HL-60/S4 (cell line): Measurements from ENCODE around the gene CFAP157.

Experiments used
- in situ Hi-C: fragments of 300-500 bp; cut with MboI; formaldehyde crosslinking; loops from 2 replicates; pipeline ENCODE4 v1.14.3; 2022; ENCODE audit warnings: low sequenced_read_pairs

Gene CFAP157

GRCh38 chr9:127734247-127734746 lies 27.5 kb downstream of the CFAP157 start:
- in situ Hi-C loops: loop anchor here (10.0 kb wide), 3 partner anchors 139 to 229 kb away; partner anchors contain the start of gene AK1

DNA sequence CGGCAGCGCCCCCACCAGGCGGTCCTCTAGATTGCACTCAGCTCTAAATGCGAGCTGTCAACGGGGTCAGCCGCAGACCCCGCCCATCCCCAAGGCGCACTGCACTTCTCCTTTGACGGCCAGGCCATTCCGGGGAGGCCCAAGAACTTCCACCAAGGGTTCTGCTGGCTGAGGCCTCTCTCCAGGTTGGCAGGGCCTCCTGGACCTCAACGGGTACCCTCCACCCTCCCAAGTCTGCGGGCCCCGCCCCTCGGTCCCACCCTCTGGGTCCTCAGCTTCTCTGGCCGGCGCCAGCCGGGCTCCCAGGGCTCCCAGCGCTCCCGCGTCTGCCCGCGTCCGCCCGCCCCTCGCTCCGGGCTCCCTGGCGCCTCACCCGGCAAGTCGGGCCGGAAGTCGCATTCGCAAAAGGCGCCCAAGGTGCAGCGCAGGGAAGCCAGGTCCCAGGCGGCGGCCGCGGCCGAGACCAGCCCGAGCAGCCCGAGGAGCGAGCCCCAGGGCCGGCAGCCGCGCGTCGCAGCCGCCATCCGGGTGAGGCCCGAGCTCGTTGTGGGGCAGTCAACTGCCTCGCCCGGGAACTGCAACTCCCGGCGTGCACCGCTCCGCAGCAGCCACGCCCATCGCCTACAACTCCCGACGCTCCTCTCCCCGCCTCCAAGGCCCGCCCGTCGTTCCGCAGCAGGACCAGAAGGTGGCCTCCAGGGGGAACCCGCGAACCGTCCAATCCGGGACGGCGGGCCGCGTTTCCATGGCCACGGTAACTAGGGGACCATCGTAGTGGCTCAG lies 28.1 kb downstream of the CFAP157 start, which contains the start of gene TOR2A:
TOR2A (minus strand) TSS at position 548 of the 783 bp plus-strand sequence; CDS start at position 524, 24 bp downstream.
- in situ Hi-C loops: loop anchor here (5.0 to 10.0 kb wide), 4 partner anchors 47 to 230 kb away; partner anchors contain the start of gene AK1

GRCh38 chr9:127735530-127736185 lies 28.9 kb downstream of the CFAP157 start:
- in situ Hi-C loops: loop anchor here (5.0 to 10.0 kb wide), 4 partner anchors 47 to 231 kb away; partner anchors contain the start of gene AK1

- in situ Hi-C loops: loop anchor here (5.0 to 10.0 kb wide), 4 partner anchors 44 to 234 kb away; partner anchors contain the start of gene AK1
Measured at GRCh38 chr9:127738666-127739065, 31.9 kb downstream of the CFAP157 start.

- in situ Hi-C loops: loop anchor here (5.0 to 10.0 kb wide), 4 partner anchors 43 to 235 kb away; partner anchors contain the start of gene AK1
Measured at GRCh38 chr9:127739614-127740330, 33.0 kb downstream of the CFAP157 start.

GRCh38 chr9:127741831-127742434 lies 35.1 kb downstream of the CFAP157 start:
- in situ Hi-C loops: no loop called here

DNA sequence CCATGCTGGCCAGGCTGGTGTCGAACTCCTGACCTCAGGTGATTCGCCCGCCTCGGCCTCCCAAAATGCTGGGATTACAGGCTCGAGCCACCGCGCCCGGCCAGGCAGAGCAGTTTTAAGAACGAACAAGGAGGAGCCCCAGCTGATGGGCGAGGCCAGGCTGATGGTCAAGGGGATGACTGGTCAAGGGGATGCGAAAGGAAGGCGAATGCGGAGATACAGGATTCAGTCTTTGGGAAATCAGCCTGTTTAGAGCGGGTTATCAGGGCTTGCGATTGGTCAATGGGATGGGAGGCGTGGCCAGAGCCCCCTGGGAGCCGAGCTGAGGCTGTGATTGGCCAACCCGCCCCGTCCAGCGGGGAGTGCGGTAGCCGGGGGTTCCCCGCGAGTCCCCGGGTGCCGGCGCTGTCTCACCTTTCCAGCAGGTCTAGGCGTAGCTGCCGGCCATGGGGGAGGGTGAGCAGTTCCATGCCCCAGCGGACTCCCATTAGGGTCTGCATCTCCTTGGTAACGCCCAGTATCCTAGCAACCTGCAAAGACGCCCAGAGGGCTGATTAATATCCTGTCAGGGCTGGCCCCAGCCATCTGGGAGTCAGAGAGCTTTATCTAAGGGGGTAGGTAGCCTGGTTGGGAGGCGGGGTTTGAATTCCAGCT lies 35.8 kb downstream of the CFAP157 start:
- in situ Hi-C loops: no loop called here

DNA sequence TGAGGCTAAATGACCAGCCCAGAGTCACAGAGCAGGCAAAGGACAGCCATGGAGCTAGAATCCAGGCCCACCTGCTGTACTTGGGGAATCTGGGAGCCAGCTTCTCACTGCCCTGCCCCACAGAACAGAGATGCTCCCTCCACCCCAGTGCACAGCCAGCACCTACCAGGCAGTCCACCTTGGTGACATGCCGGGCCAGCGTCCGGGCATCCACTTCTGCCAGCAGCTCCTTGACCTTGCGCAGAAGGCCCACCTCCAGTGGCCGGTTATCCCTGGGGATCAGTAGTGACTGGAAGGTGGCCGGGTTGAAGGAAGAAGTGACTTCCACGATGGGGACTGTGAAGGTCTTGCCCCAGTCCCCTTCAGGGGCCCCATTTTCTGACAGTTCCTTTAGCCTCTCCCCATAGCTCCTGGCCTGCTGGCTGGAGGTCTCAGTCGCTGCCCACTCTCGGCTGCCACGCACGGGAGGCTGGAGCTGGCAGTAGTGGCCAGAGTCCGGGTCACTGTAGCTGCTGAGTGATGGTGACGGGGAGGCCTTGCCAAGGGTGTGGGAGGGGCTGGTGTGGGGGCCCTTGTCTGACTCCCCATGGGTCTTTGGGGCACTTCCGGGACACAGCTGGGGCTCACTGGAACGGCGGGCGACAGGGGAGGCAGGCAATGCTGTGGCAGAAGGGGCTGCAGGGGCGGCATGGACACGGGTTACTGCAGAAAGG lies 37.8 kb downstream of the CFAP157 start:
- in situ Hi-C loops: no loop called here

GRCh38 chr9:127746959-127747569 lies 40.3 kb downstream of the CFAP157 start:
- in situ Hi-C loops: no loop called here

DNA sequence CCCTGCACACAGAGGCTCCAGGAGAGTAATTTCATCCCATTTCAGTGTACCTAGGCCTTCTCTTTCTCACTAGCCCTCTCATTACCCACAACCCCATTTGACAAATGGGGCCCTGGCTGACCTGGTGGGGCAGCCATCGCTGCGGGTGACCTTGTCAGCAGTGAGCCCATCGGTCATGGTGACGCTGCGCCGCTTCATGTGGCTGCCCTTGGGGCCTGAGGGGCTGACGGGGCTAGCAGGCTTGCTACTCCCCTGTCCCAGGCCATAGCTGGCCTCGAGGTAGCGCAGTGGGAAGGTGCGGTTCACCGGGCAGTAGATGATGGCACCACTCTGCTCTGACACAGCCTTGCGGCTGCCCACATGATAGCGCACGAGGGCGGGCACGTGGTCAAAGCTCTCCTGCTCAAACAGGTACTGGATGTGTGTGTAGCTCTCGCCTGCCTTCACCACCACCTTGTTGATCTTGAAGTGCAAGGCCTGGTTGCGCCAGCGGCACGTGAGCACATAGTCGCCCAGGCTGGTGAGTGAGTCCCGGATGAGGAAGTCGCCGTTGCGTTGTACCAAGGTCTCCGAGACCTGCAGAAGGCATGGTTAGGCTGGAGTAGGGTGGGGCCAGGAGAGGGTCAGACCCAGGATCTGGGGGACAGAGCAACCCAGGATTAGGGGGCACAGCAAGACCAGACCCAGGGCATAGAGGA lies 42.5 kb downstream of the CFAP157 start:
- in situ Hi-C loops: no loop called here

DNA sequence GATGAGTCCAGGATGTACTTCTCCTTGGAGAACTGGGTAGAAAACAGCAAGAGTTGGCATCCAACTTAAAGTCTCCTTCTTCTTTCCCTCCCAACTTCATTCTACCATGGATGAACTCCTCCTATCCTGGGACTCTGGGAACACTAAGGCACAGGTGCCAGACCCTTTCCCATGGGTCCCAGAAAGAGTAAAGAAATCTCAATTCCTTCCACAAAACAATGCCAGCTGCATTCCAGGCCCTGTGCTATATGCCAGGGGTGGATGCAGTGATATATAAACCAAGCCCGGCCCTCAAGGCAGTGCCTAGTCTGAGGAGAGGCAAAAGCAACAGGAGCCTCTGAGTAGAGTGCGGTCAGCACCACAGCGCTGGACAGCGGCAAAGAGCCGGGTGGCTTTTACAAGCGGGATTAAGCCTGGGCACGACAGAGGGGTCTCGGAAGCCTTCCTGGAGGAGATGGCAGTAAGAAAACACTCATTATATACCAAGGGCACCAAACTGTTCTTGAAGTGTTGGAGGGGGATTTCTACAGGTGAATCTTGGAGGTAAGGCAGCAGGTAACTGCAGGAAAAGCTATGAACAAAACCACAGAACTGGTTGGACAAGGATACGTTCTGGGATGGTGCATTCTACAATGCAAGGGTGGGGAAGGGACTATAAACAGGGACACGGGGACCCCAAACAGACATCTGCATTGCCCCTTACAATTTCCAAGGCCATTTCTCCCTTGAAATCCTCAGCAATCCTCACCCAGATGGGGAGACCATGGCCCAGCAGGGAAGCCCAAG lies 44.7 kb downstream of the CFAP157 start:
- in situ Hi-C loops: no loop called here

DNA sequence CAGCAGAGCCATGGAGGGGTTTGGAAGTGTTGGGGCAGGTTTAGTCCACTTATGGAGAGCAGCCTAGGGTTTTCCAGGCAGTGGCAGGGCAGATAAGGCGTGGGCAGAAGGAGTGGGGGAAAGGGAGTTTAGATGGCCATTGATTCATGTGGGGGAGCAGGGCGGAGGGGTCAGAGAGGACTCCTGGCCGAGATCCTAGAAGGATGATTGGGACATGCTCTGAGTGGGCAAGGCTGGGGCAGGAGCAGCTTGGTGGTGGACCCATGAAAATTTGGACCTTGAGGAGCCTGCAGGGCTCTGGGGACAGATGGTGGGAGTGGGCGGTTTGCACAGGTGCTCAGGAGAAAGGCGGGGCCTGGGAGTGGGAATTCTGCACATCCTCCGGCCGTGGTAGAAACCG lies 46.4 kb downstream of the CFAP157 start:
- in situ Hi-C loops: no loop called here

DNA sequence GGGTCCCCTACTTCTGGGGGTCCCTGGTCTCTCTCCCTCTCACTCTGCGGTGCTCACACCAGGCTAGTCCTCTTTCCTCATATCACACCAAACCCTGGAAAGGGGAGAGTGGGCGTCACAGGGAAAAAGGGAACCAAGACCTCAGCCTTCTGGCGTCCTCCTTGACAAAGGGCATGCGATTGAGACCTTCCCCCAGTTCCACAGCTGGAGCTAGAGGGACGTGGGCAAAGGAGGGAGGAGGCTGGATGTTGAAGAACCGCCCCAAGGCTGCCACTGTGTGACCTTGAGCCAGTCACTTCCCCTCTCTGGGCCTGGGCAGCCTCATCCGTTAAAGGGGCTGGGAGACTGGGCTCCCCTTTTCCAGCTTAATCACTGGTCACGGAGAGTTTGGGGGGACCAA lies 46.8 kb downstream of the CFAP157 start:
- in situ Hi-C loops: no loop called here

DNA sequence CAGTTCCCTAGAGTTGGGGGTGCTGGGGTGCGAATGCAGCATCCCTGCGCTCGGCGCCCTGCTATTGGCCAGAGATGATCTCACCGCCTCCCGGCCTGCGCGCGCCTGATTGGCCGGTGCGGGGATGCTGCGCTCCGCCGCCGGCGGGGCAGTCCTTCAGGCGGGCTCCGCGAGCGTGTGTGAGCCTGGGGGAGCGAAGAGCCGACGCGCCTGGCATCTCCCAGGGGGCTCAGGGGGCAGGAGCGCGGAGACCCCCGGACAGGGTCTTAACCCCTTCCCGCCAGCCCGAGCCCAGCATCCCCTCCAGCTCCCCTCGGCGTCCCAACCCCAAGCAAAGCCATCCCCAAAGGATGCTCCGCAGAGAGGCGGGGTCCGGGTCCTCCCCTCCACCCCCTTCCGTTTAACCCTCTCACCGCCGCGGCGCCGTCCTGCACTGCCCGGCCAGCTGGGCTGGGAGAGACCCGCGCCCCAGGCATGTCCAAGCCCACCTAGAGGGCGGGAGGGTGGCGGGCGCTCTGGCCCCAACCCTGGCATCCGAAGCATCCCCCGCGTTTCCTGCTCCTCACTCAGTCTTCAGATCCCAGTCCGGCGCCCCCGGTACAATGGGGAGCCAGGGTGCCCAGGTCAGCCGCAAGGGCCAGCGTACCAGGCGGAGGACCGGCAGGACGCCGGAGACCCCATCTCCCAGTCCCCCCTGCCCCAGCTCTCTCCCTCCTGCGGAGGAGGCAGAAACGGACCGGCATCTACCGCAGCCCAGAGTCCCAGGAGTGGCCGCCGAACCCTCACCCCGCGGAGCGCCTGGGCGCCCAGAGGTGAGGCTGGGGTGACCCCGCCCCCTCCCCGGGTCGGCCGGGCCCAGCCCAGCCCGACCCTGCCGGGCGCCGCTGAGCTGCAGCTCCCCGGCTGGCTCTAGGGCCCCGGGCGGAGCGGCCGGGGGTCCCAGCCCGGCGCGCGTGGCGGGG lies 47.6 kb downstream of the CFAP157 start:
- in situ Hi-C loops: no loop called here

DNA sequence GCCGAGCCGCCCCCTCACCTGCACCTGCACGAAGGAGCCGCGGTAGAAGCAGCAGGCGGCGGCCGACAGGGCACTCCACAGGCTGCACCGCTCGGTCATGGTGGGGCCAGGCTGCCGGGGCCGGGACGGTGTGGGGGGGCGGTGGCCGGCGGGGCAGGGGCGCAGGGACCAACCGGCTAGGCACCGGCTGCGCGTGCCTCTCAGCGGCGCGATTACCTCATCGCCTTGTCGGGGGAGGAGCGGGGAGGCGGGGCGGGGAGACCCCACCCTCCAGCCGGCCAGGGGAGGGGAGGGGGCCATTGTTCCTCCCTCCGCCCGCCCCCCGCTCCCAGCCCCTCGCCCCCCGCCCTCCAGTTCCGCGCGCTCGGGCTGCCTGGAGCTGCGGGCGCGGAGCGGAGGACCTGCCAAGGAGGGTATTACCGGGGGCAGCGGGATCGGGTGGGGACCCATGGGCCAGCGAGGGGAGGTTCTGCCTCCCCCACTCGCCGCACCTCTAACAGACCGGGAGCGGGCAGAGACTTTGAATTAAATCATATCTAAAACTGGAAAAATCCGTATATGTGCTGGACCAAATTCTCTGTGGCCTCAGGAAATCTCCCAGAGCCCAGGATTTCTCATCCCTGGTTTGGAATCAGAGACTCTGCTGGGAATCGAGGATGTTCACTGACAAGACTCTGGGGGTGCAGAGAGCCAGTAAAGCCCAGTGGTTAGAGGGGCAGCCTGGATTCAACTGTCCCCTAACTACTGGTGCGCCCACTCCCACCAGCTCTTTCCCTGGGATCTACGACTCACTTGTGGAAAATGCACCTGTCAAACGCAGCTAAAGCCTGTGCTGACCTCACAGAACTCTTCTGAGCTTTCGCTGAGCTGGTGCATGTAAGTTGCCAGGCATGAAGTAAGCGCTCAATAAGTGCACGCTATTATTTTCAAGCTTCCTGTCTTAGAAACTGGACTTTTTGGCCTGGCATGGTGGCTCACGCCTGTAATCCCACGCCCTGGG lies 48.6 kb downstream of the CFAP157 start:
- in situ Hi-C loops: no loop called here
